MG63 (cell line): Measurements from ENCODE around the gene SLC9C2. TPM values are rescaled to one million over a fixed set of nuclear protein-coding genes. Genes with fewer than 3 reads are reported as not detected.
"Not testable (repeated sequence)": the region's sequence is repeated elsewhere in the genome, so short reads cannot be mapped to it uniquely, and the experiment has no call there.

Experiments used
- DNase-seq: peaks from one replicate; pipeline ENCODE4 v3.0.0-alpha.2; 2020
- H3K27me3 ChIP-seq: fragments of 250-450 bp; sonication (Bioruptor Pico); 2 replicates; pipeline ENCODE4 v1.5.1; 2020; ENCODE audit warnings: mild to moderate bottlenecking, moderate library complexity
- H3K36me3 ChIP-seq: fragments of 250-450 bp; sonication (Bioruptor Pico); 2 replicates; pipeline ENCODE4 v1.5.1; 2020; ENCODE audit warnings: mild to moderate bottlenecking, moderate library complexity
- H3K4me3 ChIP-seq: fragments of 250-450 bp; sonication (Bioruptor Pico); 2 replicates; pipeline ENCODE4 v1.5.1; 2020; ENCODE audit warnings: mild to moderate bottlenecking, moderate library complexity
- H3K9me3 ChIP-seq: fragments of 250-450 bp; sonication (Bioruptor Pico); 2 replicates; pipeline ENCODE4 v1.5.1; 2020; ENCODE audit warnings: mild to moderate bottlenecking, moderate library complexity
- total RNA-seq: library from RNA; depleted of rRNA; stranded (reverse); fragments of >200 nt; shearing (Covaris generic); gene quantifications from 2 replicates; pipeline ENCODE4 v1.2.3, GENCODE V29; 2014; ENCODE audit warnings: low replicate concordance

Gene SLC9C2
- total RNA-seq, 1 experiment from 2014 or later = not detected

- Histone ChIP-seq H3K36me3 (peaks cover 80% of the 10 kb centered on the region), H3K4me3 (no peak overlapping the region), H3K9me3 (no peaks in the 10 kb centered on the region), H3K27me3 (no peaks in the 10 kb centered on the region)
- no peak for DNase-seq
Measured at GRCh38 chr1:173481195-173481772, 121.6 kb downstream of the SLC9C2 start.

- no peak for DNase-seq
- H3K36me3 ChIP-seq = peaks cover 63% of the 10 kb centered on the region
- H3K4me3 ChIP-seq = peak overlapping the region; percentile 95; the same call in 1 of the 2 replicates
- no peaks in the 10 kb centered on the region for H3K27me3 ChIP-seq
- no peaks in the 10 kb centered on the region for H3K9me3 ChIP-seq
Measured at GRCh38 chr1:173479649-173480048, 123.2 kb downstream of the SLC9C2 start.

- DNase-seq = peak; percentile 61
- Histone ChIP-seq H3K36me3 (peaks cover 51% of the 10 kb centered on the region), H3K4me3 (peak overlapping the region; percentile 95), H3K9me3 (no peaks in the 10 kb centered on the region), H3K27me3 (no peaks in the 10 kb centered on the region)
Measured at GRCh38 chr1:173478094-173478674, 124.7 kb downstream of the SLC9C2 start.

- H3K4me3 ChIP-seq = peak within 1 kb of the TSS; percentile 95
- no peaks in the 10 kb centered on the region for H3K9me3 ChIP-seq
- peak; percentile 67 for DNase-seq
- peaks cover 44% of the 10 kb centered on the region for H3K36me3 ChIP-seq
- H3K27me3 ChIP-seq = no peaks in the 10 kb centered on the region
Measured at GRCh38 chr1:173477286-173478093, 125.4 kb downstream of the SLC9C2 start, which contains the start of gene PRDX6. TSS of gene PRDX6 (plus strand) at chr1:173477335. CDS start at chr1:173477398, 63 bp downstream.

GRCh38 chr1:173476665-173477285 lies 126.1 kb downstream of the SLC9C2 start:
- peak; percentile 92 for DNase-seq
- no peaks in the 10 kb centered on the region for H3K27me3 ChIP-seq
- H3K4me3 ChIP-seq = peak overlapping the region; percentile 95
- H3K9me3 ChIP-seq = no peaks in the 10 kb centered on the region
- H3K36me3 ChIP-seq = peaks cover 37% of the 10 kb centered on the region

- Histone ChIP-seq H3K36me3 (peaks cover 32% of the 10 kb centered on the region), H3K4me3 (peak overlapping the region; percentile 95), H3K9me3 (peaks cover 4% of the 10 kb centered on the region; the same call in 1 of the 2 replicates), H3K27me3 (no peaks in the 10 kb centered on the region)
- DNase-seq = no peak
Measured at GRCh38 chr1:173476197-173476664, 126.6 kb downstream of the SLC9C2 start.

- Histone ChIP-seq H3K4me3 (peak overlapping the region; percentile 95), H3K36me3 (peaks cover 26% of the 10 kb centered on the region), H3K27me3 (no peaks in the 10 kb centered on the region), H3K9me3 (peaks cover 7% of the 10 kb centered on the region)
- DNase-seq = peak; percentile 43
Measured at GRCh38 chr1:173475564-173476196, 127.2 kb downstream of the SLC9C2 start.

- H3K4me3 ChIP-seq, DNase-seq, H3K27me3 ChIP-seq, H3K9me3 ChIP-seq: not testable (repeated sequence)
- H3K36me3 ChIP-seq = peaks cover 19% of the 10 kb centered on the region
Measured at GRCh38 chr1:173474780-173475421, 128.0 kb downstream of the SLC9C2 start.

- no peaks in the 10 kb centered on the region for H3K27me3 ChIP-seq
- peaks cover 12% of the 10 kb centered on the region for H3K36me3 ChIP-seq
- DNase-seq = no peak
- H3K9me3 ChIP-seq = peaks cover 9% of the 10 kb centered on the region
- no peak overlapping the region for H3K4me3 ChIP-seq
Measured at GRCh38 chr1:173474097-173474779, 128.6 kb downstream of the SLC9C2 start.

GRCh38 chr1:173473599-173474011 lies 129.3 kb downstream of the SLC9C2 start:
- DNase-seq = peak; percentile 25
- Histone ChIP-seq H3K9me3 (peaks cover 9% of the 10 kb centered on the region), H3K27me3 (no peaks in the 10 kb centered on the region), H3K36me3 (peaks cover 6% of the 10 kb centered on the region), H3K4me3 (no peak overlapping the region)

GRCh38 chr1:173470608-173471007 lies 132.3 kb downstream of the SLC9C2 start:
- DNase-seq = no peak
- no peaks in the 10 kb centered on the region for H3K27me3 ChIP-seq
- H3K36me3 ChIP-seq = no peaks in the 10 kb centered on the region; the same call in none of the 2 replicates
- no peak overlapping the region for H3K4me3 ChIP-seq
- peaks cover 9% of the 10 kb centered on the region for H3K9me3 ChIP-seq

GRCh38 chr1:173469656-173470055 lies 133.2 kb downstream of the SLC9C2 start:
- DNase-seq = no peak
- no peaks in the 10 kb centered on the region for H3K27me3 ChIP-seq
- H3K9me3 ChIP-seq = peaks cover 9% of the 10 kb centered on the region
- no peaks in the 10 kb centered on the region; the same call in none of the 2 replicates for H3K36me3 ChIP-seq
- no peak overlapping the region for H3K4me3 ChIP-seq

- no peaks in the 10 kb centered on the region; the same call in none of the 2 replicates for H3K36me3 ChIP-seq
- no peak overlapping the region for H3K4me3 ChIP-seq
- H3K27me3 ChIP-seq = no peaks in the 10 kb centered on the region
- H3K9me3 ChIP-seq = peaks cover 19% of the 10 kb centered on the region
- no peak for DNase-seq
Measured at GRCh38 chr1:173467426-173467825, 135.4 kb downstream of the SLC9C2 start.

- DNase-seq, H3K9me3 ChIP-seq, H3K27me3 ChIP-seq, H3K4me3 ChIP-seq, H3K36me3 ChIP-seq: not testable (repeated sequence)
Measured at GRCh38 chr1:173464185-173464584, 138.7 kb downstream of the SLC9C2 start.

- DNase-seq, H3K9me3 ChIP-seq, H3K36me3 ChIP-seq, H3K4me3 ChIP-seq, H3K27me3 ChIP-seq: not testable (repeated sequence)
Measured at GRCh38 chr1:173462666-173463065, 140.2 kb downstream of the SLC9C2 start.
